ENCODE results near the gene SMCO4. TPM values are rescaled to one million over a fixed set of nuclear protein-coding genes. Genes with fewer than 3 reads are reported as not detected.

SMCO4 gene
- total and polyA plus RNA-seq, 2 experiments from 2014 or later = 42.2 to 49.0 TPM

DNA sequence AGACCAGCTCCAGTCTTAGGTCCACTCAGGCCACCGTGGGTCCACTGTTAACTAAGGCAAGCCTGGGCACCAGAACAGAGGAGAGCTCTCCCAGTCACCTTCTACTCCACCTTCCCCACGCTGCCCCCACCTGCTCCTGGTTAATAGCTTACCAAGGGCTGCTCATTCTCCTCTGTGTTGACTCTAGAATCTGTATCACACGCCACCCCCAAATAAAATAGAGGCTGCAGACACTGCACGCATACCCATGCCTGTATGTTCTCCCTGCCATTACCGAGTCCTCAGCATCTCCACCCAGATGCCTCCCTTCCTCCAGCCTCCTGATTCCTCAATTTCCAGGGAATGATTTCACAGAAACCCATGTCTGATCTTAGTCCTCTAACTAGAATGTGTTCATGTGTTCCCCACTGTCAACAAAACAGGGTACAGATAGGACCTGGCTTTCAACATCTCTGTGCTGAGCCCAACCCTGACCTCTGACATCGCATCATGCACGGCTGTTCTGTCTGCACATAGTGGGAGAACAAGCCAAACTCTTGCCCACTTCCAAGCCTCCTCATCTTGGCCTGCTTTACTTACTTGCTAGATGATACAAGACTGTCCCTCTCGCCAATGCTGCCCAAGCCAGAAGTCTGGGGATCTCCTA is 49.8 kb downstream of the SMCO4 start (continued):
- TF ChIP-seq, protein P1, sequence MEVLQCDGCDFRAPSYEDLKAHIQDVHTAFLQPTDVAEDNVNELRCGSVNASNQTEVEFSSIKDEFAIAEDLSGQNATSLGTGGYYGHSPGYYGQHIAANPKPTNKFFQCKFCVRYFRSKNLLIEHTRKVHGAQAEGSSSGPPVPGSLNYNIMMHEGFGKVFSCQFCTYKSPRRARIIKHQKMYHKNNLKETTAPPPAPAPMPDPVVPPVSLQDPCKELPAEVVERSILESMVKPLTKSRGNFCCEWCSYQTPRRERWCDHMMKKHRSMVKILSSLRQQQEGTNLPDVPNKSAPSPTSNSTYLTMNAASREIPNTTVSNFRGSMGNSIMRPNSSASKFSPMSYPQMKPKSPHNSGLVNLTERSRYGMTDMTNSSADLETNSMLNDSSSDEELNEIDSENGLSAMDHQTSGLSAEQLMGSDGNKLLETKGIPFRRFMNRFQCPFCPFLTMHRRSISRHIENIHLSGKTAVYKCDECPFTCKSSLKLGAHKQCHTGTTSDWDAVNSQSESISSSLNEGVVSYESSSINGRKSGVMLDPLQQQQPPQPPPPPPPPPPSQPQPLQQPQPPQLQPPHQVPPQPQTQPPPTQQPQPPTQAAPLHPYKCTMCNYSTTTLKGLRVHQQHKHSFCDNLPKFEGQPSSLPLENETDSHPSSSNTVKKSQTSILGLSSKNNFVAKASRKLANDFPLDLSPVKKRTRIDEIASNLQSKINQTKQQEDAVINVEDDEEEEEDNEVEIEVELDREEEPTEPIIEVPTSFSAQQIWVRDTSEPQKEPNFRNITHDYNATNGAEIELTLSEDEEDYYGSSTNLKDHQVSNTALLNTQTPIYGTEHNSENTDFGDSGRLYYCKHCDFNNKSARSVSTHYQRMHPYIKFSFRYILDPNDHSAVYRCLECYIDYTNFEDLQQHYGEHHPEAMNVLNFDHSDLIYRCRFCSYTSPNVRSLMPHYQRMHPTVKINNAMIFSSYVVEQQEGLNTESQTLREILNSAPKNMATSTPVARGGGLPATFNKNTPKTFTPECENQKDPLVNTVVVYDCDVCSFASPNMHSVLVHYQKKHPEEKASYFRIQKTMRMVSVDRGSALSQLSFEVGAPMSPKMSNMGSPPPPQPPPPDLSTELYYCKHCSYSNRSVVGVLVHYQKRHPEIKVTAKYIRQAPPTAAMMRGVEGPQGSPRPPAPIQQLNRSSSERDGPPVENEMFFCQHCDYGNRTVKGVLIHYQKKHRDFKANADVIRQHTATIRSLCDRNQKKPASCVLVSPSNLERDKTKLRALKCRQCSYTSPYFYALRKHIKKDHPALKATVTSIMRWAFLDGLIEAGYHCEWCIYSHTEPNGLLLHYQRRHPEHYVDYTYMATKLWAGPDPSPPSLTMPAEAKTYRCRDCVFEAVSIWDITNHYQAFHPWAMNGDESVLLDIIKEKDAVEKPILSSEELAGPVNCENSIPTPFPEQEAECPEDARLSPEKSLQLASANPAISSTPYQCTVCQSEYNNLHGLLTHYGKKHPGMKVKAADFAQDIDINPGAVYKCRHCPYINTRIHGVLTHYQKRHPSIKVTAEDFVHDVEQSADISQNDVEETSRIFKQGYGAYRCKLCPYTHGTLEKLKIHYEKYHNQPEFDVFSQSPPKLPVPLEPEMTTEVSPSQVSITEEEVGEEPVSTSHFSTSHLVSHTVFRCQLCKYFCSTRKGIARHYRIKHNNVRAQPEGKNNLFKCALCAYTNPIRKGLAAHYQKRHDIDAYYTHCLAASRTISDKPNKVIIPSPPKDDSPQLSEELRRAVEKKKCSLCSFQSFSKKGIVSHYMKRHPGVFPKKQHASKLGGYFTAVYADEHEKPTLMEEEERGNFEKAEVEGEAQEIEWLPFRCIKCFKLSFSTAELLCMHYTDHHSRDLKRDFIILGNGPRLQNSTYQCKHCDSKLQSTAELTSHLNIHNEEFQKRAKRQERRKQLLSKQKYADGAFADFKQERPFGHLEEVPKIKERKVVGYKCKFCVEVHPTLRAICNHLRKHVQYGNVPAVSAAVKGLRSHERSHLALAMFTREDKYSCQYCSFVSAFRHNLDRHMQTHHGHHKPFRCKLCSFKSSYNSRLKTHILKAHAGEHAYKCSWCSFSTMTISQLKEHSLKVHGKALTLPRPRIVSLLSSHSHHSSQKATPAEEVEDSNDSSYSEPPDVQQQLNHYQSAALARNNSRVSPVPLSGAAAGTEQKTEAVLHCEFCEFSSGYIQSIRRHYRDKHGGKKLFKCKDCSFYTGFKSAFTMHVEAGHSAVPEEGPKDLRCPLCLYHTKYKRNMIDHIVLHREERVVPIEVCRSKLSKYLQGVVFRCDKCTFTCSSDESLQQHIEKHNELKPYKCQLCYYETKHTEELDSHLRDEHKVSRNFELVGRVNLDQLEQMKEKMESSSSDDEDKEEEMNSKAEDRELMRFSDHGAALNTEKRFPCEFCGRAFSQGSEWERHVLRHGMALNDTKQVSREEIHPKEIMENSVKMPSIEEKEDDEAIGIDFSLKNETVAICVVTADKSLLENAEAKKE (CRISPR knock-in tag; IDR thresholded peaks at IDR 0.05) = no peak
- TF ChIP-seq EZH2 (IDR thresholded peaks at IDR 0.05; ENCODE audit: low read depth, unreplicated experiment) (no peak), POLR2AphosphoS5 (IDR thresholded peaks at IDR 0.05; ENCODE audit: low read depth) (no peak), NANOG (IDR thresholded peaks at IDR 0.05; ENCODE audit: borderline replicate concordance) (no peak), ZNF114 (CRISPR knock-in tag; IDR thresholded peaks at IDR 0.05) (no peak), ZNF331 (CRISPR knock-in tag; IDR thresholded peaks at IDR 0.05; ENCODE audit: low read depth) (no peak), EZH2phosphoT487 (IDR thresholded peaks at IDR 0.05; ENCODE audit: unreplicated experiment) (no peak), STAT1 (IDR thresholded peaks at IDR 0.05; ENCODE audit: unreplicated experiment) (no peak), JUNB (IDR thresholded peaks at IDR 0.05; ENCODE audit: unreplicated experiment) (no peak)
- TF ChIP-seq, protein P2, sequence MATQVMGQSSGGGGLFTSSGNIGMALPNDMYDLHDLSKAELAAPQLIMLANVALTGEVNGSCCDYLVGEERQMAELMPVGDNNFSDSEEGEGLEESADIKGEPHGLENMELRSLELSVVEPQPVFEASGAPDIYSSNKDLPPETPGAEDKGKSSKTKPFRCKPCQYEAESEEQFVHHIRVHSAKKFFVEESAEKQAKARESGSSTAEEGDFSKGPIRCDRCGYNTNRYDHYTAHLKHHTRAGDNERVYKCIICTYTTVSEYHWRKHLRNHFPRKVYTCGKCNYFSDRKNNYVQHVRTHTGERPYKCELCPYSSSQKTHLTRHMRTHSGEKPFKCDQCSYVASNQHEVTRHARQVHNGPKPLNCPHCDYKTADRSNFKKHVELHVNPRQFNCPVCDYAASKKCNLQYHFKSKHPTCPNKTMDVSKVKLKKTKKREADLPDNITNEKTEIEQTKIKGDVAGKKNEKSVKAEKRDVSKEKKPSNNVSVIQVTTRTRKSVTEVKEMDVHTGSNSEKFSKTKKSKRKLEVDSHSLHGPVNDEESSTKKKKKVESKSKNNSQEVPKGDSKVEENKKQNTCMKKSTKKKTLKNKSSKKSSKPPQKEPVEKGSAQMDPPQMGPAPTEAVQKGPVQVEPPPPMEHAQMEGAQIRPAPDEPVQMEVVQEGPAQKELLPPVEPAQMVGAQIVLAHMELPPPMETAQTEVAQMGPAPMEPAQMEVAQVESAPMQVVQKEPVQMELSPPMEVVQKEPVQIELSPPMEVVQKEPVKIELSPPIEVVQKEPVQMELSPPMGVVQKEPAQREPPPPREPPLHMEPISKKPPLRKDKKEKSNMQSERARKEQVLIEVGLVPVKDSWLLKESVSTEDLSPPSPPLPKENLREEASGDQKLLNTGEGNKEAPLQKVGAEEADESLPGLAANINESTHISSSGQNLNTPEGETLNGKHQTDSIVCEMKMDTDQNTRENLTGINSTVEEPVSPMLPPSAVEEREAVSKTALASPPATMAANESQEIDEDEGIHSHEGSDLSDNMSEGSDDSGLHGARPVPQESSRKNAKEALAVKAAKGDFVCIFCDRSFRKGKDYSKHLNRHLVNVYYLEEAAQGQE (IDR thresholded peaks at IDR 0.05; ENCODE audit: unreplicated experiment) = no peak

Measured in GM23338 (cell line).